ENCODE measurements around the gene SDR42E1.

Gene SDR42E1

GRCh38 chr16:82046941-82047340, 35.7 kb upstream of the SDR42E1 start:
- DNase-seq (ENCODE audit: low spot score): no peak
- CTCF ChIA-PET: interaction anchor here (0.9 to 1.0 kb wide), 2 partner anchors 12 to 106 kb away, joined by 3 read pairs; partner anchors contain the start of gene HSD17B2
- H3K27ac ChIP-seq: no peak overlapping the region
- TF ChIP-seq CTCF (conservative IDR thresholded peaks at IDR 0.05; ENCODE audit: low read depth): no peak
- POLR2A ChIA-PET (ENCODE audit: low non-redundant PET): no interaction called here

GRCh38 chr16:82046541-82046940, 35.3 kb upstream of the SDR42E1 start:
- ChIA-PET CTCF (interaction anchor here (1.0 kb wide), 1 partner anchor 12 kb away, joined by 3 read pairs; the partner anchor contains the start of gene HSD17B2), POLR2A (ENCODE audit: low non-redundant PET) (no interaction called here)
- H3K27ac ChIP-seq: no peak overlapping the region
- DNase-seq (ENCODE audit: low spot score): no peak
- TF ChIP-seq CTCF (conservative IDR thresholded peaks at IDR 0.05; ENCODE audit: low read depth): no peak

GRCh38 chr16:82045465-82045864, 34.2 kb upstream of the SDR42E1 start:
- no peak overlapping the region for H3K27ac ChIP-seq
- no peak for TF ChIP-seq CTCF (conservative IDR thresholded peaks at IDR 0.05; ENCODE audit: low read depth)
- ChIA-PET POLR2A (ENCODE audit: low non-redundant PET) (no interaction called here), CTCF (no interaction called here)
- DNase-seq (ENCODE audit: low spot score): no peak

GRCh38 chr16:82044585-82044911, 33.3 kb upstream of the SDR42E1 start:
- ChIA-PET POLR2A (ENCODE audit: low non-redundant PET) (no interaction called here), CTCF (no interaction called here)
- TF ChIP-seq CTCF (conservative IDR thresholded peaks at IDR 0.05; ENCODE audit: low read depth): no peak
- DNase-seq (ENCODE audit: low spot score): no peak
- H3K27ac ChIP-seq: no peak overlapping the region

- ChIA-PET POLR2A (ENCODE audit: low non-redundant PET) (no interaction called here), CTCF (no interaction called here)
- DNase-seq (ENCODE audit: low spot score): peak; percentile 29
- no peak overlapping the region for H3K27ac ChIP-seq
- TF ChIP-seq CTCF (conservative IDR thresholded peaks at IDR 0.05; ENCODE audit: low read depth): no peak
Observed at GRCh38 chr16:82043680-82044584, 32.7 kb upstream of the SDR42E1 start.

GRCh38 chr16:82042846-82043245, 31.6 kb upstream of the SDR42E1 start:
- CTCF ChIA-PET: no interaction called here
- POLR2A ChIA-PET (ENCODE audit: low non-redundant PET): no interaction called here
- DNase-seq (ENCODE audit: low spot score): no peak
- TF ChIP-seq CTCF (conservative IDR thresholded peaks at IDR 0.05; ENCODE audit: low read depth): no peak
- H3K27ac ChIP-seq: no peak overlapping the region
